Astrocyte of the cerebellum (primary cell): ENCODE results near the gene MBNL2.

Experiments
- DNase-seq: peaks from one replicate; pipeline ENCODE4 v3.0.0-alpha.2; 2011; ENCODE audit warnings: low read depth
- H3K4me3 ChIP-seq: 2 replicates; pipeline ENCODE4 v1.5.1; 2011; ENCODE audit warnings: mild to moderate bottlenecking, low read depth, low read length, moderate library complexity
- in situ Hi-C: cut with HindIII; loops from 2 replicates; pipeline ENCODE4 v1.10.0; 2017; ENCODE audit warnings: low sequenced_read_pairs
- TF ChIP-seq, protein P1 (sequence below): IDR thresholded peaks from 2 replicates; pipeline ENCODE4 v1.5.1; 2012; ENCODE audit warnings: low read length, low read depth, moderate library complexity, mild to moderate bottlenecking; ENCODE audit errors: missing control alignments

MBNL2 gene

GRCh38 chr13:97215325-97215724 lies 6.8 kb upstream of the MBNL2 start:
- in situ Hi-C loops: loop anchor here (10.0 kb wide), 1 partner anchor 101 kb away; no protein-coding TSS in a partner anchor
- DNase-seq: no peak
- H3K4me3 ChIP-seq: no peak overlapping the region
- TF ChIP-seq, protein P1, sequence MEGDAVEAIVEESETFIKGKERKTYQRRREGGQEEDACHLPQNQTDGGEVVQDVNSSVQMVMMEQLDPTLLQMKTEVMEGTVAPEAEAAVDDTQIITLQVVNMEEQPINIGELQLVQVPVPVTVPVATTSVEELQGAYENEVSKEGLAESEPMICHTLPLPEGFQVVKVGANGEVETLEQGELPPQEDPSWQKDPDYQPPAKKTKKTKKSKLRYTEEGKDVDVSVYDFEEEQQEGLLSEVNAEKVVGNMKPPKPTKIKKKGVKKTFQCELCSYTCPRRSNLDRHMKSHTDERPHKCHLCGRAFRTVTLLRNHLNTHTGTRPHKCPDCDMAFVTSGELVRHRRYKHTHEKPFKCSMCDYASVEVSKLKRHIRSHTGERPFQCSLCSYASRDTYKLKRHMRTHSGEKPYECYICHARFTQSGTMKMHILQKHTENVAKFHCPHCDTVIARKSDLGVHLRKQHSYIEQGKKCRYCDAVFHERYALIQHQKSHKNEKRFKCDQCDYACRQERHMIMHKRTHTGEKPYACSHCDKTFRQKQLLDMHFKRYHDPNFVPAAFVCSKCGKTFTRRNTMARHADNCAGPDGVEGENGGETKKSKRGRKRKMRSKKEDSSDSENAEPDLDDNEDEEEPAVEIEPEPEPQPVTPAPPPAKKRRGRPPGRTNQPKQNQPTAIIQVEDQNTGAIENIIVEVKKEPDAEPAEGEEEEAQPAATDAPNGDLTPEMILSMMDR: no peak

DNA sequence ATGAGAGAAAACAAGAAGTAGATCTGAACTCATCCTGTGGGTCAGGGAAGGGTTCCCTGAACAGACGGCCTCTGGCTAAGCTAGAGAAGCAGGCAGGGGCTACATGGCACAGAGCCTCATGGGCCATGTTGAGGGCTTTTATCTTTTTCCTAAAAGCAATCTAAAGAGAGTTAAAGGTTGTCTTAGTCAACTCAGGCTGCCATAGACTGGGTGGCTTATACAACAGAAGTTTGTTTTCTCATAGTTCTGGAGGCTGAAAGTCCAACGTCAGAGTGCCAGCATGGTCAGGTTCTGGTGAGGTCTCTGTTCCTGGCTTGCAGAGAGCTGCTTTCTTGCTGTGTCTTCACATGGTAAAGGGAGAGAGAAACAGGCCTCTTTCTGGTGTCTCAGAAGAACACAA lies 2.9 kb upstream of the MBNL2 start:
- no peak overlapping the region for H3K4me3 ChIP-seq
- in situ Hi-C loops: loop anchor here (10.0 kb wide), 1 partner anchor 104 kb away; no protein-coding TSS in a partner anchor
- no peak for DNase-seq
- TF ChIP-seq, protein P1: no peak

DNA sequence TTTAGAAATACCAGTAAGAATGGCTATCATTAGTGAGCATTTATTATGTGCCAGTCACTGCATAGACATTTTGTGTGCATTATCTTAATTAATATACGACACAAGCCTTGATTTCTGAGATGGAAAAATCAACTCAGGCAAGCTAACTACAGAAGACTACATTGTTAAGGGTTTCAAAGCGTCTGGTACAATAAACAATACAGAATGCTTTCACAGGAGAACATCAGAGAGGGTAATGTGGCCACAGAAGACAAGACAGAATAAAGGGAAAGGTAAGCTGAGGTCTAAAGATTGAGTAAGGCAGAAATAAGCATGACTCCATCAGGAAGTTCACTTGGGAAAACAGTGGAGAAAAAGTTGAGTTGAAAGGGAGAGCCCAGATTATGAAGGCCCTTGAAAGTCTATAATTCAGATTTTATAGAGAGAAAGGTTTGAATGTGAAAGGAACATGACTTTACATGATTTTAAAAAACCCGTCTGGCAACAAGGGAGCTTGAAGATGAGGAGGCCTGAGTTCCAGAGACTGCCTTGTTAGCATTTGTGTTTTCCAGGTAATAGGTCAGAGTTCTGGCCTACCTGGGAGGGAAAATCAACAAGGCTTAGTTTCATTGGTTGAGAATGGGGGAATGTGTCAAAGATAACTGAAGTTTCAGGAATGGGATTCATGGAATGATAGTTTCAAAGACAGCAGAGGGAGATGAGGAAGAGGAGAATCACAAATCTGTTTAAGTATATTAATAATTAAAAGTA lies 1.8 kb upstream of the MBNL2 start:
- no peak overlapping the region for H3K4me3 ChIP-seq
- in situ Hi-C loops: no loop called here
- DNase-seq: no peak
- TF ChIP-seq, protein P1: no peak

DNA sequence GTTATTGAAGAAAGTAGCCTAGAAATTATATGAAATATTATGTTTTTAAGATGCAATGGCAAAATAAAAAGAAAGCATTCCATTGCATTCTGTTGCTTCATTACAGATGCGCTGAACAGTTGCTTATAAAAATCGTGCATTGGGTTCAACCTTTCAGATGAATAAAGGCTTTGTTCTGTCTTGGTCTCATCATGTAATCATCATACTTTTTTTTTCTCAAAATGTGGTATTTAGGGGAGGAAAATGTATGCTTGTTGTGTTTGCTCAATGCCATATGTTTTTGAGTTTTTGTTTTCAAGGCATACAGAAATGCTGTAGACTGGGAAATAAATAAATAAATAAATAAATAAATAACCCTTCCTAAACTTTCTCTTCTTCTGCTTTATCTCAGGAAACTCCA lies 1.1 kb upstream of the MBNL2 start:
- no peak overlapping the region for H3K4me3 ChIP-seq
- no peak for DNase-seq
- in situ Hi-C loops: no loop called here
- TF ChIP-seq, protein P1: no peak

DNA sequence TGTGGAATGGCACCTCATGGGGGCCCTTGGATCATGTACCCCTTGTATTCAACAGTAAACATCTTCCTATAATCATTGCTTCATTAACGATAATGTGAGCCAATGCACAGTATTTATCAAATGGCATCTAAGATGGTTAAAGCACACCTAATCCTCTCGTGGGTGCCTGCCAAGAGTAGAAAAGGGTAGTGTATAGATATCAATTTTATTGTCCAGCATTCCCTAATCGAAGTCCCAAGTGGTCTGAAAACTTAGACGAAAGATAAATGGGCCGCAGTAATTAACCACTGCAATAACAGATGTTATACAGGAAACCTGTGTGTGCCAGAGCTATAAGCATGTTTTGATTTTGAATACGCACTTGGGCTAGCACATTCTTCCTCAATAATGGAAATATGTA lies 667 bp upstream of the MBNL2 start:
- peak overlapping the region; percentile 82 for H3K4me3 ChIP-seq

GRCh38 chr13:97223037-97223710 lies 1.0 kb downstream of the MBNL2 start:
- in situ Hi-C loops: no loop called here
- TF ChIP-seq, protein P1: no peak
- no peak for DNase-seq
- peak overlapping the region; percentile 82 for H3K4me3 ChIP-seq

More for the DNA sequence above, 667 bp upstream of the MBNL2 start:
- TF ChIP-seq, protein P1: no peak
- in situ Hi-C loops: no loop called here
- no peak for DNase-seq
